ENCODE data around the gene SLC44A3.

DNA sequence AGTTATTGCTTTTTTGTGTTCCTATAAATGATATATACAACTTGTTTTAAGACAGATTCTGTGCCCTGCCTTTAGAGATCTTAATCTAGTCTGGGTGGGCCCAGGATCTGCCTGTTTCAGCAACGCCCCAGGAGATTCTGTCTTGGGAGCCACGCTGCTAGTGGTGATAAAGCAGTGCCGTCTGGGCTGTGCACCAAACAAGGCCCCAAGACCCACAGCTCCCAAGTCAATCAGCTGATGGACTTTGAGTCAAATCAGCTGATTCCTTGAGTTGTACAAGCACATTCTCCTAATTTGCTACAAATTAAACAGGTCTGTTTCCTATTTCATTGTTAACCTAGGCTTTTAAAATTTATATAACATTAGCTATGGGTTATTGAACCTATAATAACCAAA, 15.7 kb upstream of the SLC44A3 start:
- TF ChIP-seq, protein P1, sequence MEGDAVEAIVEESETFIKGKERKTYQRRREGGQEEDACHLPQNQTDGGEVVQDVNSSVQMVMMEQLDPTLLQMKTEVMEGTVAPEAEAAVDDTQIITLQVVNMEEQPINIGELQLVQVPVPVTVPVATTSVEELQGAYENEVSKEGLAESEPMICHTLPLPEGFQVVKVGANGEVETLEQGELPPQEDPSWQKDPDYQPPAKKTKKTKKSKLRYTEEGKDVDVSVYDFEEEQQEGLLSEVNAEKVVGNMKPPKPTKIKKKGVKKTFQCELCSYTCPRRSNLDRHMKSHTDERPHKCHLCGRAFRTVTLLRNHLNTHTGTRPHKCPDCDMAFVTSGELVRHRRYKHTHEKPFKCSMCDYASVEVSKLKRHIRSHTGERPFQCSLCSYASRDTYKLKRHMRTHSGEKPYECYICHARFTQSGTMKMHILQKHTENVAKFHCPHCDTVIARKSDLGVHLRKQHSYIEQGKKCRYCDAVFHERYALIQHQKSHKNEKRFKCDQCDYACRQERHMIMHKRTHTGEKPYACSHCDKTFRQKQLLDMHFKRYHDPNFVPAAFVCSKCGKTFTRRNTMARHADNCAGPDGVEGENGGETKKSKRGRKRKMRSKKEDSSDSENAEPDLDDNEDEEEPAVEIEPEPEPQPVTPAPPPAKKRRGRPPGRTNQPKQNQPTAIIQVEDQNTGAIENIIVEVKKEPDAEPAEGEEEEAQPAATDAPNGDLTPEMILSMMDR (IDR thresholded peaks at IDR 0.05): no peak
- TF ChIP-seq POLR2A (IDR thresholded peaks at IDR 0.05): no peak

All from body of pancreas (tissue), 4 donors.